Upper lobe of right lung (tissue), 1 donor: Measurements from ENCODE around the gene RADIL. TPM values are rescaled to one million over a fixed set of nuclear protein-coding genes. Genes with fewer than 3 reads are reported as not detected.

Experiments
- ATAC-seq: fragments of 200-7000 bp; cut with Tn5 transposase; one replicate; pipeline ENCODE4 v1.9.1; 2020; ENCODE audit warnings: mild to moderate bottlenecking, moderate library complexity
- DNase-seq: peaks from one replicate; pipeline ENCODE4 v3.0.0-alpha.2; 2020
- H3K27ac ChIP-seq: fragments of 200-600 bp; one replicate; pipeline ENCODE4 v1.8.0; 2022
- H3K27me3 ChIP-seq: fragments of 200-600 bp; one replicate; pipeline ENCODE4 v1.8.0; 2022; ENCODE audit warnings: mild to moderate bottlenecking
- H3K36me3 ChIP-seq: fragments of 200-600 bp; one replicate; pipeline ENCODE4 v1.8.0; 2022
- H3K4me1 ChIP-seq: fragments of 200-600 bp; one replicate; pipeline ENCODE4 v1.8.0; 2022
- H3K4me3 ChIP-seq: fragments of 200-600 bp; one replicate; pipeline ENCODE4 v1.8.0; 2022; ENCODE audit warnings: mild to moderate bottlenecking
- H3K9me3 ChIP-seq: fragments of 200-600 bp; one replicate; pipeline ENCODE4 v1.8.0; 2022
- intact Hi-C: fragments of 100-400 bp; cut with DNase I; formaldehyde crosslinking; loops from one replicate; pipeline ENCODE4 v1.11.0; 2022
- total RNA-seq: library from RNA; stranded (reverse); fragmentation: NEBNext Ultra II Directional; extraction: Animal tissue kit (Norgen Biotek cat#: 25700); gene quantifications from one replicate; pipeline ENCODE4 v1.2.1, GENCODE V29; 2021
- TF ChIP-seq, protein P1 (sequence below): fragments of 200-600 bp; IDR thresholded peaks from one replicate; pipeline ENCODE4 v1.8.0; 2022; ENCODE audit warnings: antibody characterized with exemption
- donor health status: DM: no; HTN: yes; CAD: no; lungs with severe emphysema.

The RADIL gene
- total RNA-seq, 1 donor from 2014 or later = 7.3 TPM

DNA sequence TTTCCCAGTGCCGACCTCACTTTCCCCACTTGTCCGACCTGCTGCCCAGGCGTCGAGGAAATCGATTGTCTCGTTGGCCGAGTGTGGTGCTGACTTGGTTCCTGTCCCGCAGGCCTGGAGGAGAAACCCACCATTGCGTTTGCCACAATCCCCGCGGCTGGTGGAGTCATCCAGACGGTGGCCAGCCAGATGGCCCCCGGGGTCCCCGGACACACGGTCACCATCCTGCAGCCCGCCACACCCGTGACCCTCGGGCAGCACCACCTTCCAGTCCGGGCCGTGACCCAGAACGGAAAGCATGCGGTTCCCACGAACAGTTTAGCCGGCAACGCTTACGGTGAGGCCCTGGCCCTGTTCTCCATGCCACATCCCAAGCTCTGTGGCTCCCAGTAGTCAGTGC is 122.6 kb downstream of the RADIL start:
- no peaks in the 10 kb centered on the region for H3K4me1 ChIP-seq
- H3K36me3 ChIP-seq = peaks cover 91% of the 10 kb centered on the region
- no peaks in the 10 kb centered on the region for H3K9me3 ChIP-seq
- no peak overlapping the region for H3K4me3 ChIP-seq
- no peak for ATAC-seq
- H3K27me3 ChIP-seq = no peaks in the 10 kb centered on the region
- H3K27ac ChIP-seq = no peak overlapping the region
- no peak for DNase-seq
- TF ChIP-seq, protein P1, sequence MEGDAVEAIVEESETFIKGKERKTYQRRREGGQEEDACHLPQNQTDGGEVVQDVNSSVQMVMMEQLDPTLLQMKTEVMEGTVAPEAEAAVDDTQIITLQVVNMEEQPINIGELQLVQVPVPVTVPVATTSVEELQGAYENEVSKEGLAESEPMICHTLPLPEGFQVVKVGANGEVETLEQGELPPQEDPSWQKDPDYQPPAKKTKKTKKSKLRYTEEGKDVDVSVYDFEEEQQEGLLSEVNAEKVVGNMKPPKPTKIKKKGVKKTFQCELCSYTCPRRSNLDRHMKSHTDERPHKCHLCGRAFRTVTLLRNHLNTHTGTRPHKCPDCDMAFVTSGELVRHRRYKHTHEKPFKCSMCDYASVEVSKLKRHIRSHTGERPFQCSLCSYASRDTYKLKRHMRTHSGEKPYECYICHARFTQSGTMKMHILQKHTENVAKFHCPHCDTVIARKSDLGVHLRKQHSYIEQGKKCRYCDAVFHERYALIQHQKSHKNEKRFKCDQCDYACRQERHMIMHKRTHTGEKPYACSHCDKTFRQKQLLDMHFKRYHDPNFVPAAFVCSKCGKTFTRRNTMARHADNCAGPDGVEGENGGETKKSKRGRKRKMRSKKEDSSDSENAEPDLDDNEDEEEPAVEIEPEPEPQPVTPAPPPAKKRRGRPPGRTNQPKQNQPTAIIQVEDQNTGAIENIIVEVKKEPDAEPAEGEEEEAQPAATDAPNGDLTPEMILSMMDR = no peak
- intact Hi-C loops = no loop called here

DNA sequence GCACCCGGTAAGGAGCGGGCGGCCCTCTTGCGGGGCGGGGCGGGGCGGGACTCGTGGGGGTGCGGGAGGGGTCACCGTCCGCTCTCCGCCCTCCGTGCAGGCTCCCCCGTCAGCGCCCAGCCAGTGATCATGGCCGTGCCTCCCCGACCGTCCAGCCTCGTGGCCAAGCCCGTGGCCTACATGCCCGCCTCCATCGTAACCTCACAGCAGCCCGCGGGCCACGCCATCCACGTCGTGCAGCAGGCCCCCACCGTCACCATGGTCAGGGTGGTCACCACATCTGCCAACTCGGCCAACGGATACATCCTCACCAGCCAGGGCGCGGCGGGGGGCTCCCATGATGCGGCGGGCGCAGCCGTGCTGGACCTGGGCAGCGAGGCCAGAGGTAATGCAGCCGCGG is 124.3 kb downstream of the RADIL start:
- no peak overlapping the region for H3K4me3 ChIP-seq
- H3K36me3 ChIP-seq = peaks cover 99% of the 10 kb centered on the region
- intact Hi-C loops = loop anchor here (10.0 kb wide), 1 partner anchor 144 kb away; no protein-coding TSS in a partner anchor
- ATAC-seq = no peak
- H3K27me3 ChIP-seq = no peaks in the 10 kb centered on the region
- H3K27ac ChIP-seq = no peak overlapping the region
- H3K9me3 ChIP-seq = no peaks in the 10 kb centered on the region
- peaks cover under 1% of the 10 kb centered on the region for H3K4me1 ChIP-seq
- TF ChIP-seq, protein P1 = no peak
- no peak for DNase-seq

DNA sequence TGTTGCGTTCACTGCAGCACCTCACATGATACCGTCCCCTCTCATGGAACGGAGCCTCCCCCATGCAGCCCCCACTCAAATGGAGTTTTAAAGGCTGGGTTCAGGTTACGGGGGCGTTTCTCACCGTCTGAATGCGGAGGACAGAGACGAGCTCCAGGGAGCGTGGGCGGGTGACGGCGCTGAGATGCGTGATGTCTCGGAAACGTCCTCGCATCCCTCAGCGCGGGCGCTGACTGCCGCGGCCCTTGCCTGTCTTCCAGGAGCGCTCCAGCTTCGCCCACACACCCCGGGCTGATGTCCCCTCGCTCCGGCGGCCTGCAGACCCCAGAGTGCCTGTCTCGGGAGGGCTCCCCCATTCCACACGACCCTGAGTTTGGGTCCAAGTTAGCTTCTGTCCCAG is 124.7 kb downstream of the RADIL start:
- Histone ChIP-seq H3K27me3 (no peaks in the 10 kb centered on the region), H3K9me3 (no peaks in the 10 kb centered on the region), H3K4me3 (no peak overlapping the region), H3K27ac (no peak overlapping the region), H3K4me1 (peaks cover 4% of the 10 kb centered on the region), H3K36me3 (peaks cover 94% of the 10 kb centered on the region)
- ATAC-seq = no peak
- intact Hi-C loops = loop anchor here (10.0 kb wide), 1 partner anchor 144 kb away; no protein-coding TSS in a partner anchor
- no peak for DNase-seq
- TF ChIP-seq, protein P1 = no peak

DNA sequence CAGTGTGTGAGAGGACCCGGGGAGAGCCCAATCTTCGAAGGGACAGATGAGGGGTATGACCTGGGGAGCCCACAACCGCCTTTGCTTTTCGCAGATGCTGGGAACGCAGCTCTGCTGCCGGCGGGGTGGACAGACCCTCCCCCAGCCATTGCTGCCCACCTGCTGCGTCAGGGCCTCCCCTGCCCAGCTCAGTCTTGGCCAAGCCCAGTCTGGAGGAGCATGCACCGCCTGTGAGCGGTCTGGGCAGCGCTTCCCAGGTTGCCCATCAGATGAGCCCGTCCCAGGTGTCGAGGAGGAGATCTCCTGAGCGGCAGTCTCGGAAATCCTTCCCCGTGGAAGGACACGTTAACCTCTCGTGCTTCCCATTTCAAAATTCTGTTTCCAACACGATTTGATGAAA is 125.4 kb downstream of the RADIL start:
- DNase-seq (no peak), ATAC-seq (no peak)
- H3K36me3 ChIP-seq = peaks cover 88% of the 10 kb centered on the region
- H3K4me3 ChIP-seq = no peak overlapping the region
- H3K27ac ChIP-seq = no peak overlapping the region
- intact Hi-C loops = loop anchor here (10.0 kb wide), 1 partner anchor 143 kb away; no protein-coding TSS in a partner anchor
- H3K27me3 ChIP-seq = no peaks in the 10 kb centered on the region
- TF ChIP-seq, protein P1 = no peak
- peaks cover 8% of the 10 kb centered on the region for H3K4me1 ChIP-seq
- H3K9me3 ChIP-seq = no peaks in the 10 kb centered on the region

DNA sequence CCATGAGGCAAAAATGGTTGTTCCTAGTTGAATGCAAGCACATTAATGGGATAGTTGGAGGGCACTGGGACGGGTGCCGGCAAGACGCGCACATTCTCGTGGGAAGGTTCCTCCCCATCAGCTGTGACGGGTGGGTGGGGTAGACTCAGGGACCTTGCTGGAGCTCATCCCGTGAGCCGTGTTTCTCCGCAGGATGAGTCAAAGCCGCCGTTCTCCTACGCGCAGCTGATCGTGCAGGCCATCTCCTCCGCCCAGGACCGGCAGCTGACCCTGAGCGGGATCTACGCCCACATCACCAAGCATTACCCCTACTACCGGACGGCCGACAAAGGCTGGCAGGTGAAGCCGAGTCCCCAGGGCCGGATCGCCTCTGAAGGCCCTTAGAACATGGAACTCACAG is 128.5 kb downstream of the RADIL start:
- Histone ChIP-seq H3K36me3 (peaks cover 57% of the 10 kb centered on the region), H3K4me1 (peaks cover 8% of the 10 kb centered on the region), H3K27me3 (no peaks in the 10 kb centered on the region), H3K4me3 (no peak overlapping the region), H3K9me3 (no peaks in the 10 kb centered on the region), H3K27ac (no peak overlapping the region)
- no peak for DNase-seq
- TF ChIP-seq, protein P1 = no peak
- intact Hi-C loops = loop anchor here (10.0 kb wide), 1 partner anchor 140 kb away; no protein-coding TSS in a partner anchor
- no peak for ATAC-seq
